AG20443 (cell line): ENCODE results near the gene KRTAP25-1.
A peak's percentile ranks its signal among the peaks of the same experiment; 100 is the strongest.

Source experiments
- DNase-seq: peaks from one replicate; pipeline ENCODE4 v3.0.0; 2012; ENCODE audit warnings: low spot score, mixed read lengths

The KRTAP25-1 gene

GRCh38 chr21:30289215-30289614 is at the start of gene KRTAP25-1:
KRTAP25-1 (minus strand) TSS chr21:30289514; CDS start chr21:30289490, 24 bp downstream.
- DNase-seq, result no peak

- DNase-seq, result no peak
Observed at GRCh38 chr21:30338717-30339116, 49.4 kb upstream of the KRTAP25-1 start.

- no peak for DNase-seq
Observed at GRCh38 chr21:30337772-30338171, 48.5 kb upstream of the KRTAP25-1 start.

GRCh38 chr21:30337276-30337744 is 48.0 kb upstream of the KRTAP25-1 start, which contains the start of gene KRTAP27-1:
KRTAP27-1 (minus strand) TSS chr21:30337694; CDS start chr21:30337668, 26 bp downstream.
- DNase-seq, result no peak

GRCh38 chr21:30336596-30336995 is 47.3 kb upstream of the KRTAP25-1 start:
- no peak for DNase-seq

- no peak for DNase-seq
Observed at GRCh38 chr21:30333736-30334135, 44.4 kb upstream of the KRTAP25-1 start.

DNA sequence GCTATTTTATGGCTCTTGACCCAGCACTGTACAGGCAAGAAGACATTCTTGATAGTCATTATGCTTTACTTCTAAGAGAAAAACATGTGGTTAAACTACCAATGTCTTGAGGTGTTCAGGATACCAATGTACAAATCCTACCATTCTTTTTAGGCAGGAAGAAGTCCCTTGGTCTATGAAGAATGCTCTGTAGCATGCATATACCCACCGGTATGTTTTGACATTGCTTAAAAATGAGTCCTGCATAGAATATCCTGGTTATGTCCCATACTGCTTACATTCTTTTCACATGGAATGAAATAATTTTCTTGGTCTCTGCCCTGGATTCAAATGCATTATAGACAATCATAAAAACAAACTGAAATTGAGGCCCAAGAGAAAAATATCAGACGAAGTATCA is 43.4 kb upstream of the KRTAP25-1 start:
- no peak for DNase-seq

DNA sequence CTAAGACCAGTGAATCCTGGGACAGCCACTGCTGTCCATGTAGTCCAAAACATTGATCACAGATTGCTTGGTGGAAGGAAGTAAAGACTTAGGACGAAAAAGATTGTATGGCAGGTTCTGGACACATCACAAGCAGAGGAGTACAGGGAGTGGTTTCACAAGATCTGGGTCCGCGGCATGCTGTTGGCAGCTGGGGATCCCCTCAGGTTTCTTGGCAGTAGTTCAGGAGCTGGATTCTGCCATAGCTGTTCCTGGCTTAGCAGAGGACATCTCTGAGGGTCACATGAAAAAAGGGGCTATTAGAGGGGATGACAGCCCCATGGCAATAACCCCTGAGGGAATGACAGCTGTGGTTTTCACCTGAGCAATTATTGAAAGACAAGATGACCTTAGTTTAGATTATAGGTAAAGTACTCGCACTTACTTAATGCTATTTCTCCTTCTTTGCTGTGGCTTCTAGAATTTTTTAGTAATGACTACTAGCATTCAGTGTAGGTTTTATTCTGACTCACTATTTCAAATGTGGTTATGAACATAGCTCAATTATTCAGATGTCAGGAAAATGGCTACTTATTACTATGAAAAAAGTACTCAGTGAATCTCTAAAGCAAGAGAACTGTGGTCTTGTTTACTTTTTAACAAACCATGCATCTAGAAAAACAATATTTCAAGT is 40.0 kb upstream of the KRTAP25-1 start:
- no peak for DNase-seq

GRCh38 chr21:30326390-30326789 is 37.1 kb upstream of the KRTAP25-1 start:
- DNase-seq, result no peak

GRCh38 chr21:30320215-30320614 is 30.9 kb upstream of the KRTAP25-1 start, which contains the start of gene KRTAP26-1:
KRTAP26-1 (minus strand) TSS chr21:30320315; CDS start chr21:30320035, 280 bp downstream.
- no peak for DNase-seq

GRCh38 chr21:30315701-30316100 is 26.4 kb upstream of the KRTAP25-1 start:
- no peak for DNase-seq

DNA sequence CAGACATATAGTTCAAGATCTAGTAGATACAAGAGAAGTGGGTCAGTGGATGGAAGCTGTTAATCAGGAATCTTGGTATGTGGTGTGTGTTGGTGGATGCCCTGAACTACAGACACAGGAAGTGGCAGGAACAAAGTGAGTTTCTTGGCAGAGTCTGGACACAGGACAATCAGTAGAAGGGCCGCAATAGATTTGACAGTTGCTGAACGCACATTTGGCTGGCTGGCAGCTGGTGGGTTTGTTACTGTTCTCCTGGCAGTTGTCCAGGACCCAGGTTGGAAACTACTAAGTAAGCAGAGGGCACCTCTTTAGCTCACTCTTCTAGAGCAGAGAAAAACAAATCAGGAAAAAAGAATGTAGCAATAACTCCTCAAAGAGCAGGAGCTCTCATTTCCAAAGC is 17.6 kb upstream of the KRTAP25-1 start:
- DNase-seq, result no peak

GRCh38 chr21:30305136-30305535 is 15.8 kb upstream of the KRTAP25-1 start:
- DNase-seq, result no peak

GRCh38 chr21:30282850-30283249 is 6.5 kb downstream of the KRTAP25-1 start, which contains the start of gene KRTAP24-1:
KRTAP24-1 (minus strand) TSS chr21:30282950; CDS start chr21:30282932, 18 bp downstream.
- DNase-seq, result no peak

DNA sequence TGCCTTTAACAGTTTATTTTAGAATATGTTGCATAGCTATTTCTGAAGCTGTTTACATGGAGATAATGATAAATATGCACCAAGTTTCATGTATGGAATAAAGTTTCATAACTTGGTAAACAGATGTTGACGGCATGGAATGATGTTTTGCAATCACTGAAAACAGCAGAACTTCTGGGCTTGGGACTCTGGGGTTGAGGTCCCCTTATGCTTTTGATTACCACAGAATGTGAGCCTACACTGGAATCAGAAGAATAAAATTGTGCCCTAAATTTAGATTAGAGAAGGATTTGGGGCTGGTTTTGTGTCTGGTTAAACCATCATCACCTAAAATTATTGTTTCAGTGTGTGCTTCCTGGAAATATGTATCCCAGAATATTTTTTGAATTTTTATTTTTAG is 17.7 kb downstream of the KRTAP25-1 start:
- no peak for DNase-seq

DNA sequence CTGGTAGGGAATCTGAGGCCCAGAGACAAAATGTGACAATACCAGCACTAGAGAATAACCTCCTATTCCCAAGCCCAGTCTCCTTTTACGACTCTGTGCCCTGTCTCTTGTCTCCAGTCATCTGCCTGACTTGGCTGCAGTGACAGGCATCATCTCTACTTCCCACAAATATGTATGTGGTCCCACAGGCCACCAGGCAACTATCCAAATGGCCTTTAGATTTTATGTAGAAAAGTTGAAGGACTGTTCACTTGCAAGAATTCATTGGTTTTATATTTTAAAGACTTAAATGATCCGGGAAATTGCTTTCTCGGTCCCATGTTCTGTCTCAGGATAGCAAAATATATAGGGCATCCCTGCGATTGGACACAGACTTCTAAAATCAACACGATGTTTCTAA is 18.2 kb downstream of the KRTAP25-1 start:
- no peak for DNase-seq

DNA sequence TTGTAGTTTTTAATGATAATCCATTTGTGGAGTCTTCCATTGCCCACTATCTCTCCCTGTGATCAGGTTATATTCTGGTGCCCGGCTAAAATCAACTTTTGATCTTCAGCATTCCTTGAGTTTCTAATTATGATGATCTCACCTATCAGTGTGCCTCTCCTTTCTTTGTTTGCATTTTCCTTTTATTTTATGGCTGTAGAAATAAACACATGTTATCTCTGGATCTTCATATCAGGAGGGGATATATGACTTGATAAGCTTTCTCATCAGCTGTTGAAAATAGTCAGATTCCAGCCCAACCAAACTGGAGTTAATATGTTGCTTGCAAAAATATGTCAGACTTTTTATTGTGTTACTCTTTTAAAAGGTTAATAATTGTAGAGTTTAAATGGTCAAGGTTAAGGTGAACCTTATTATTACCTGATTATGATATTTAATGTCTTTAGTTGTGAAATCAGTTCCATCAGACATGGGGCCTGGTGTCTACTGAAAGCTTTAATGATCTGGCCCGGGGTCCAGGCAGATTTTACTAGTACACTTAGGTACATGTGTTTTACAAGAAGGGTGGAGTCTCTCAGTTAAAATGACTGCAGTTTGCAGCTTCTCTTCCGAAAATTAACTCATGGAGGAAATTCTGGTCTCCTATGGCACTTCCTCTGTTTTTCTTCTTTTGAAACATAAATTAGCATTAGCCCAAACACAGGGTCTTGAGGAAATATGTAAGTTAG is 19.3 kb downstream of the KRTAP25-1 start:
- no peak for DNase-seq

GRCh38 chr21:30268608-30269197 is 20.6 kb downstream of the KRTAP25-1 start:
- DNase-seq, result no peak

GRCh38 chr21:30257773-30258172 is 31.5 kb downstream of the KRTAP25-1 start:
- peak; percentile 8 for DNase-seq

- no peak for DNase-seq
Observed at GRCh38 chr21:30256100-30256499, 33.2 kb downstream of the KRTAP25-1 start.

DNA sequence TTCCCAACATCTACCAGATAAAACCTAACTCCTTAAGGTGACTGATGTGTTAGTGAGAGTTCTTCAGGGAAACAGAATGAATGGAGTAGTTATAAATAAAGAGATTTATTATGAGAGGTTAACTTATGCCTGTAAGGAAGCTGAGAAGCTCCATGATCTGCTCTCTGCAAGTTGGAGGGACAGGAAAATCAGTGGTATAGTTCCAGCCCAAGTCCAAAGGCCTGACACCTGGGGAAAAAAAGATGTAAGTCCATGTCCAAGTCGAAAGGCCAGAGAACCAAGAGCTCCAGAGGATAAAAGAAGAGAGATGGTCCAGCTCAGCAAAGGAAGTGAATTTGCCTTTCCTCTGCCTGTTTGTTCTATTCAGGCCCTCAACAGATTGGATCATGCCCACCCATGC is 33.6 kb downstream of the KRTAP25-1 start:
- DNase-seq, result no peak

DNA sequence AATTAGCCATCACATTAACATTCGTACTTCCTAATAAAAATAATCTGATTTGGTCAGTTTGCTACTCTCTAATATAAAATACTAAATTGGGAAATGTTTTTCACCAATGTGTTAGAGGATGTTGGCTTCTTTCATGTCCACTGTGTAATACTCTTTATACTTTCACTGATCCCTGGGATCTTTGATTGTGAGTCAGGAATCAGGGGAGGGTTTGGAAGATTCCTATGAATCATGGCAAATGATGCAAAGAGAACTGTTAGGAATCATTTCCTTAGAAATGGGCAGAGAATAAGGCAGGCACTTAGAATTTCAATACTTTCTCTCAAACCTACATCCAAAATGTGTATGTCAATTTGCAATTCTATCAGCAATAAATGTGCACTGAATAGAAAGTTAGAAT is 37.5 kb downstream of the KRTAP25-1 start:
- no peak for DNase-seq

- no peak for DNase-seq
Observed at GRCh38 chr21:30249936-30250335, 39.4 kb downstream of the KRTAP25-1 start.
